GM19452 (cell line): Measurements from ENCODE around the gene OOSP4A.
"Not testable (repeated sequence)": the region's sequence is repeated elsewhere in the genome, so short reads cannot be mapped to it uniquely, and the experiment has no call there.

Experiments
- ATAC-seq: cut with Tn5 transposase; IDR thresholded peaks from one replicate; pipeline ENCODE4 v1.9.1; 2021; ENCODE audit not compliant: unreplicated experiment

OOSP4A gene

DNA sequence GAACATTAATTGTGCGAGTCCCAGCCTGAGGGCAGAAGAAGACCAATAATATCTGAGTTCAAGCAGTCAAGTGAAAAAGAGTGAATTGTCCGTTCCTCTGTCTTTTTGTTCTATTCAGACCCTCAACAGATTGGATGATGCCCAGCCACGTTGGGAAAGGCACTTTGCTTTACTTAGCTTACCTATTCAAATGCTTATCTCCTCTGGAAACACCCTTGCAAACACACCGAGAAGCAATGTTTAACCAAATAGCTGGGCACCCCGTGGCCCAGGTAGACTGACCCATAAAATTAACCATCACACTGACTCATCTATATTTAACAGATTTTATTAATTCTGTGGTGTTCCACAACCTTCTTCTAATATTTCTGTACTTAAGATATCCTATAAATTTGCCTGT, 9.3 kb downstream of the OOSP4A start:
- no peak for ATAC-seq

GRCh38 chr11:59981106-59981770, 17.4 kb downstream of the OOSP4A start:
- ATAC-seq = no peak

GRCh38 chr11:59982037-59982436, 18.2 kb downstream of the OOSP4A start:
- not testable (repeated sequence) for ATAC-seq

GRCh38 chr11:59983212-59983611, 19.4 kb downstream of the OOSP4A start:
- ATAC-seq = no peak

DNA sequence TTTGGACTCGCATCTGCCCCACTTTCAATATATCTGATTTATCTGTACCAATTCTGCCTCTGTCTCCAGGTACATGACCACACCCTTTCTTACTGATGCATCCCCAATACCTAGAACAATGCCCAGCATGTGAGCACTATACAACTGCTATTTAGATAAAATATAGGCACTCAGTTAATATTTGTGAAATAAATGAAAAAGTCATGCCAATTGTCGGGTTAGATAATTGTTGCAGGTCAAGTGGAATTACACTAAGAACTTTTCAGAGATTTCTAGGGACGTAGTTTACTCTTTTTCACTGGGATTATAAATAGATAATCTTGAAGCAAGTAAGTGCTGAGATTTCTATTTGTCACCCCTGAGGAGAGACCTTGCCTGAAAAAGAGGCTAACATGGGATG, 20.5 kb downstream of the OOSP4A start:
- ATAC-seq = no peak

DNA sequence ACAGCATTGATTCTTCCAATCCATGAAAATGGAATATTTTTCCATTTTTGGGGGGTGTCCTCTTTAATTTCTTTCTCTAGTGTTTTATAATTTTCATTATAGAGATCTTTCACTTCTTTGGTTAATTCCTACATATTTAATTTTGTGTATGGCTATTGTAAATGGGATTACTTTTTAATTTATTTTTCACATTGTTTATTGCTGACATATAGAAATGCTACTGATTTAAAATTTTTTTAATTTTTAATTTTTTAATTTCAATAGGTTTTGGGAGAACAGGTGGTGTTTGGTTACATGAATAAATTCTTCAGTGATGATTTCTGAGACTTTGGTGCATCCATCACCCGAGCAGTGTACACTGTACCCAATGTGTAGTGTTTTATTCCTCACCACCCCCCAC, 26.6 kb downstream of the OOSP4A start:
- no peak for ATAC-seq

- no peak for ATAC-seq
Observed at GRCh38 chr11:59992425-59992824, 28.6 kb downstream of the OOSP4A start.

GRCh38 chr11:59997800-59998199, 34.0 kb downstream of the OOSP4A start:
- ATAC-seq = no peak

GRCh38 chr11:59999691-60000090, 35.9 kb downstream of the OOSP4A start:
- ATAC-seq = no peak

GRCh38 chr11:60003729-60004128, 39.9 kb downstream of the OOSP4A start:
- ATAC-seq = no peak

DNA sequence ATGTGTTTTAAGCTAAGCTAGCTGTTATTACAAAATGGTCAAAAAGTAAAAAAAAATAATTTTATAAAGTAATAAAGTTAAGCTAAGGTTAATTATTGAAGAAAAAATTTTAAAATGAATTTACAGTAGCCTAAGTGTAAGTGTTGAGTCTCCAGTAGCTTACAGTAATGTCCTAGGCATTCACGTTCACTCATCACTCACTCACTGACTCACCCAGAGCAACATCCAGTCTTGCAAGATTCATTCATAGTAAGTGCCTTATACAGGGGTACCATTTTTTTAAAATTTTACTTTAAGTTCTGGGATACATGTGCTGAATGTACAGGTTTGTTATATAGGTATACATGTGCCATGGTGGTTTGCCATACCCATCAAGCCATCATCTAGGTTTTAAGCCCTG, 41.5 kb downstream of the OOSP4A start:
- no peak for ATAC-seq

- ATAC-seq = no peak
Observed at GRCh38 chr11:60016881-60017280, 53.0 kb downstream of the OOSP4A start, which contains the start of gene OOSP4B. OOSP4B (plus strand) TSS chr11:60017181.

GRCh38 chr11:60018058-60018457, 54.2 kb downstream of the OOSP4A start:
- ATAC-seq = no peak
